HK-2 (cell line): ENCODE measurements around the gene RHCG.
"Not testable (repeated sequence)": the region's sequence is repeated elsewhere in the genome, so short reads cannot be mapped to it uniquely, and the experiment has no call there.

Experiments used
- DNase-seq: peaks from one replicate; pipeline ENCODE4 v3.0.0-alpha.2; 2018; ENCODE audit not compliant: unreplicated experiment

The RHCG gene

DNA sequence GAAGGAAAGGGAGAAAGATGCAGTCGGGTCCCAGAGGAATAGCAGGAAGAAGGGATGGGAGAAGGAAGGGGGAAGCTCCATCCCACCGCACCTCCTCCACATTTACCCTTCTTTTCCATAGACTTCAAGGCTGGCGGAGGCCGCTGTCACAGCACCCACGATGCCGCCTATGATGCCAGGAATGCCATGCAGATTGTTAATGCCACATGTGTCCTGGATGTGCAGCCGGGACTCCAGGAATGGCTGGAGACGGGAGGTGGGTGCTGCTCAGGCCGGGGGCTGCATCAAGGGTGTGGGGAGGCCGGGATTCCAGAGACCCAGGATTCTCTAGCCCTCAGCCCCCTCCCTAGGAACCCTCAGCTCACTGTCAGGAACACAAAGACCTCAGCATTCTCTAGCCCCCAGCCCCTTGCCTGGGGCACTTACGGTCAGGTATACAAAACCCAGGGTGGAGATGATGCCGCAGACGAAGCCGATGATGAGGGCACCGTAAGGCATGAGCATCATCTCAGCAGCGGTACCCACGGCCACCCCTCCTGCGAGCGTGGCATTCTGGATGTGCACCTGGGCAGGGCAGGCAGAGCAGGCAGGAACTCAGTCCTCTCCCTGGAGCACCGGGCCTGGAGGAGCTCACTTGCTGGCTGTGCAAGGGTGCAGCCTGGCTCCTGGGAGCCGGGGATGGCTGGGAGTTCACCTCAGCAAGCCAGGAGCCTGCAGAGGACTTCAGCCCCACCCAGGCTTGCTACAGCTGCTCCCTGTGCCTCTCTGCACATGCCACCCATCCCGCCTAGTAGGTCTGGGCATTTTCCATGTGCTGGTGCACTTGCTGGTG lies 18.8 kb downstream of the RHCG start:
- DNase-seq = no peak

DNA sequence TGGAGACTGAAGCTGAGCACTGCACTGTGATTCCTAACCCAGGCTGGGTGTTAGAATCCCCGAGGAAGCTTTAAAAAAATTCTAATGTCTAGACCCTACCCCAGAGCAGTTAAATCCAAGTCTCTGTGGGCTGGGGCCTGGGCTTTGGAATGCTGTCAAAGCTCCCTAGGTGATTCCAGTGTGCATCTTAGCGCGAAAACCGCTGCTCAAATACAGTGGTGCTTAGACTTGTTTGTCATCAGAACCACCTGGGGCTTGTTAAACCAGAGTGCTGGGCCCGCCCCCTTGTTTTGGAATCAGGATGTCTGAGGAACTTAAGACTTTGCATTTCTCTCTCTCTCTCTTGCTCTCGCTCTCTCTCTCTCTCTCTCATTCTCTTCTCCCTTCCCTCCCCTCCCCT lies 20.7 kb downstream of the RHCG start:
- DNase-seq = no peak

DNA sequence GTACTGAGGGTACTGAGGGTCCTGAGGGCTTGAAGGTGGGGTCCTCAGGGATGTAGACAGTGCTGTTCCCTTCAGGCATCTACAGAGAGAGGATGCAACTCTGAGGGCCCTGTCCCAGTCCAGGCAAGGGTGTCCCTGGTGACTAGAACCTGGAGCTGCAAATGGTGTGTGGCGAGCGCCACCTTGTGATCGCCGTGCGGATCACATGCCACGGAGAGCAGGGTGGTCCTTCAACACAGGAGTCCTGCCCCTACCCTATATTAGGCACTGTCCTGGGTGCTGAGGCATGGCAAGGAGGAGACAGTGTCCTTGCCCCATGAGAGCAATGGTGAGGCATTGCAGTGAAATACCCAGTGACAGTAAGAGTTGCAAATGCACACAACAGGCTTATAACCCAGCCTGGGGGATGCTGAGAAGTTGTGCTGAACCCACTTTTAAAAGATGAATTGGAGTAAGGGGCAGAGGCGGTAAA lies 23.6 kb downstream of the RHCG start:
- peak; percentile 59 for DNase-seq

DNA sequence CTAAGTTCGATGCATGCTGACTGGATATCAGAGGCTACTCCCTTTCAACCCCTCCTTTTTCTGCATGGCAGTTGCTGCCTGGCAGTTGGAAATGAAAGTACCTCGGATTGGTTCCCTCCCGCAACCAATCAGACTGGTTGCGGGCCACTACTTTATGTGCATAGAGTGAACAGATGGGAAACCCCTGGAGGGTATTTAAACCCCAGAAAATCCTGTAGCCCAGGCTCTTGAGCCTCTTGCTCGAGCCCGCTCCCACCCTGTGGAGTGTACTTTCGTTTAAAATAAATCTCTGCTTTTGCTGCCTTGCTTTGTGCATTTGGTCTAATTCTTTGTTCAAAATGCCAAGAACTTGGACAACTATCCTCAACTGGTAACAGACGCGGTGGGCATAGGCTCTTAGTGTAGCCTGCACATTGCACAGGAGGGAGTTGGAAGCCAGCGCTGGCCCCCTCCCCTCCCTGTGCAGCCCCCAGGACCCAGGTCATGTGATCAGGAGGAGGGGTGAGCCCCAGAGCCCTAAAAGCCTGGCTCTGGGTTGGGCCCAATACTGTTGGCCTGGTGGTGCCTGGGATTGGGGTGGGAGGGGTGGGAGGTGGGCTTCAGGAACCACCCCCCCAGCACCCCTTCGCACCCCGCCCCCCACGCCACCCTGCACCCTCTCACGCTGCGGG lies 26.8 kb downstream of the RHCG start:
- no peak for DNase-seq

DNA sequence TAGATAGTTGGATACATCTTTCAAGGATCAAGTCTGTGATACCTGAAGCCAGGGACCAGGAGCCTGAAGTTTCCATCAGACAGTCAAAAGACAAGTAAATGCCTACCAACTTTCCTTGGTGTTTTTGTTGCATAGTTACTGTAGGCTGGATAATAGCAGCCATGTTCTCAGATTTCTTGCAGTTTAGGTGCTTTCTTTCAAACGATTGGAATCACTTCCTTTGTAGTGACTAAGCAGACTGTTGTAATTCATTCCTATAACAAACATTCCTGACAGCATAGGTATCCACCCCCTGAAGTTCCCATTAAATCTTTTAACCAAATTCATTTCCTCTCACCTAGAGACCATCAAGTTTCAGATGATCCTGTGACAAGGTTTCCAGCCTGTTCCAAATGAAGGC lies 27.6 kb downstream of the RHCG start:
- DNase-seq = not testable (repeated sequence)

DNA sequence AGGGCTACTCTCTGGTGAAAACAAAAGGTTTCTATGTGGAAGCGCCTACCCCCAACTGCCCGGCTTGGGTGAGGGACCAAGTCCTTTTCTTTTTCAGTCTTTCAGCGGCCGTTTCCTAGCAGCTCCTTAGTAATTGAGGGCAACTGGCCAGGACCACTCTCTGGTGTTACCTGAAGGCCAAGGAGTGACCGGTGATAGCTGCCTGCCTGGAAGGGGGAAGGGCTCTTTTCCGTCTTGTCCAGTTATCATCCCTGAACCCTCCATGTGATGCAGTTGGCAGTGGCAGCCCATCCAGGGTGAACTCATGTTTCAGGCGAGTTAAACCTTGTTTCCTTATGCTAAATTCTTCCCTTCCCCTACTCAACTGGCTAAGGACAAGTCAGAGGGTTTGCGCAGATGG lies 33.3 kb downstream of the RHCG start:
- no peak for DNase-seq

DNA sequence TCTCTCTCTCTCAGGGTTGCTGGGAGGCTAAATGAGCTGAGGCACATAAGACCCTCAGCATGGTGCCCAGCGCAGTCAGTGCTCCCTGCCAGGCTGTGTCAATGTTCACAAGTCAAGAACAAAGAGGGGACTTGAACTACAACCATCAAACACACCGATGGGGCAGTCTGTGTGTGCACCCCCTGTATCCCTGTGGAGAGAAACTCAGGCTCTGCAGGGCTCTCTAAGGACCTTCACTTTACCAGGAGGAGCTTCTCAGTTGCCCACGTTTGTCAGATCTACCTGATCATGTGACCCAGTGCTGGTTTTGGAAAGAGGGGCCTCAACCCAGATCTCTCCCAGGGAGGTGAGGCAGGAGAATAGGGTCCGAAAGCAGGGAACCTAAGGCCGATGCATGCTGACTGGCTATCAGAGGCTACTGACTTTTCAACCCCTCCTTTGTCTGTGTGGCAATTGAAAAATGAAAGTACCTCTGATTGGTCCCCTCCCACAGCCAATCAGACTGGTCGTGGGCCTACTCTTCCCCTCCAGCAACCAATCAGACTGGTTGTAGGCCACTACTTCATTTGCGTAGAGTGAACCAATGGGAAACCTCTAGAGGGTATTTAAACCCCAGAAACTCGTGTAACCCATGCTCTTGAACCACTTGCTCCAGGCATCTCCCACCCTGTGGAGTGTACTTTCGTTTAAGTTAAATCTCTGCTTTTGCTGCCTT lies 34.0 kb downstream of the RHCG start:
- DNase-seq = no peak

DNA sequence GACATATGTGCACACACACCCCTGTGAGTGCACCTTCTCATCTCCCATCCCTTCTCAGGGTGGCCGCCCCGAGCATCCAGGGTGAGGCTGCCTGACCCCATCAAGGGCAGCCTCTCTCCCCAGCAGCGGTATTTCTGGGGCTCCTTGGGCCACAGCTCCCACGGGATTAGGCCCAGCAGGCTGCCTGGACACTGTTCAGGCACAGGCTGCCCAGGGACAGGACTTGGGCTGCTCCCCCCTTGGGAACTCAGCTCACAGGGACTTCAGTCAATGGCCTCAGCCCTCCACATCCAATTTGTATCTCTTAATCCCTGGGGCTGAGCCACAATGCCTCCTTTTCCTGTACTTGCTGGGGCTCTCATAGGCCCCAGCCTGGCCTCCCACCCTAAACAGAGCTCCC lies 35.0 kb downstream of the RHCG start:
- DNase-seq = no peak

DNA sequence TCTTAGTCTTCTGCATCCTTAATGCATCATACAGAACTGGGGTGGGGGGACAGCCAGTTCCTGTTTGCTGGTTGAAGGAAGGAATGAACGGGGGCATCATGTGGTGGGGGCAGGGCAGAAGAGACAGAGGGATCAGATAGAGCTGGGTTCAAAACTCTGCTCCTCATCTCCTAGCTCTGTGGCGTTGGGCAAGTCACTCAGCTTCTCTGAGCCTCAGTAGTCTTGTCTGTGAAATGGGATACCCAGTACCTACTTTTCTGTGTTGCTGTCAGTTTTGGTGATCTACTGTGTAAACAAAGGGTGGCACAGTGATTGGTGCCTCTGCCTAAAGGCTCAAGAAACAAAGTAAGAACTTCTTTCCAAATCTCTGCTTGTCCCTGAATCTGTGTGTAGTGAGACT lies 36.3 kb downstream of the RHCG start:
- no peak for DNase-seq

DNA sequence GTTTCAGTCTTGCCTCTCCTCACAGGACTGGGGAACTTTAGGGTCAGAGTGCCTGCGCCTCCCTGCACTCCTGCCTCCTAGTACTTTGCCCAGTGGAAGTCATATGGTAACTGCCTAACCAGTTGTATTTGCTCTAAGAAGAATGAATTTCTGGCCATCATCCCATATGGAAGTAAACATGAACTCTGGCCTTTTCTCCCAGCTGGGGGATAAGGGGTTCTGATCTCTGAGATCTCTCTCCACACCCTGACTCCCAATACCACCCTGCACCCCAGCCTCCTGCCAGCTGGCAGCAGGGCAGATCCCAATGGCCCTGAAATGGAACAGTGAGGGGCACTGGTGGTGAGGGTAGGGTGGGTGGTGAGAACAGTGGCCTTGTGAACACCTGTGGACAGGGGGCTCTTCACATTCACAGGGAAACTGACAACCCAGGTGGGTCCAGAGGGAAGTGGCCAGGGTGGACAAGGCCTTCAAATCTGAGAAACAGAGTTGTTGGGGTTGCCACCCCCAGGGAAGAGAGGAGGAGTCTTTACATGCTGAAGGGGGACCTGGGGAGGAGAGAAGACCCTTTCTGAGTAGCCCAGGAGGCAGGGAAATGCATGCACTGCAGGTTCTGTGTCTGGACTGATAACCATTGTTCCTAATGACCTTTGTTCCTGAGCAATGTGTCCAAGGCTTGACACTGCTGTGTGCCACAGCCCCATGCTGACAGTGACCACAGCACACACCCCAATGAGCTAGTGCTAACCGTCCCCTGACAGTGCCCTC lies 36.9 kb downstream of the RHCG start:
- no peak for DNase-seq

DNA sequence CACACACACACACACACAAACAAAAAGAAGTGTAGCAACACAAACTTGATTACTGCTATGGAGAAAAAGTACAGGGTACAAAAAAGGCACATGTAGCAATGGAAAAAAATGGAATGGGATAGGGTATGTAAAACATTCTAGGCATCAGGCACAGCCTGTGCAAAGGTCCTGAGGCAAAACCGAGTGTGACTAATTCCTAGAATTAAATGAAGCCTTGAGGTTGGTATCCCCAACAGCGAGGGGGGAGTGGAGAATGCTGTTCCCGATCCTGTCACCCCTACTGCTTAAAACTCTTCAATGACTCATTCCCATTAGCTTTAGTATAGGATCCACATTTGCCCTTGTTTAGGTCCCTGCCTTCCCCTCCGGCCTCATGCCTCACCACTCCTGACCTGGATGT lies 37.9 kb downstream of the RHCG start:
- DNase-seq = no peak

DNA sequence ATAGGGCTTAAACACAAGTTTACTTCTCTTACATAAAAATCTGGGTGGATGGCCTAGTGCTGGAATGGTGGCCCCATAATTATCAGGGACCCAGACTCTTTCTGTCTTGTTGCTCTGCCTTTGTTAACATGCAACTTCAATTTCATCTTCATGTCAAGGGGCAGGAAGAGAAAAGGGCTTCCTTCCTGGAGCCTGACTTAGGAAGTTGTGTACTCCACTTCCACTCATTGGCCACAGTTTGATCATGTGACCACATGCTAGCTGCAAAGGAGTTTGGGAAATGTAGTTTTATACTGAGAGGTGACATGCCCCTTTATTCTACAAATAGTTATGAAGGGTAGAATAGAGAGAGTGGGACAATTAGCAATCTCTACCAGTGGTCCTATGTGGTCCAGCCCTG lies 39.3 kb downstream of the RHCG start:
- DNase-seq = no peak

DNA sequence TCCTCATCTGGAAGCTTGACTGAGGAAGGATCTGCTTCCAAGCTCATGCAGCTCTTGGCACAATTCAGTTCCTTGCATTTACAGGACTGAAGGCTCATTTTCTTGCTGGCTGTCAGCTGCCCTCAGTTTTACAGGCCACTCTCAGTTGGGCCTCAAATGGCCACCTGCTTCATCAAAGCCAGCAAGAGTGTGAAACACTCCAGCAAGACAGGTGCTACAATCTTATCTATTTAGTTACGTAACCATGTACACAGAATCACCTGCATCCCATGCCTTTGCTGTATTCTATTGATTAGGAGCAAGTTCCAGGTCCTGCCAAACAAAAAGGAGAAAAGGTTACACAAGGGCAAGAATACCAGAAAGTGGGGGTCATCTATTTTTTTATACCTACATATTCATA lies 40.8 kb downstream of the RHCG start:
- no peak for DNase-seq

DNA sequence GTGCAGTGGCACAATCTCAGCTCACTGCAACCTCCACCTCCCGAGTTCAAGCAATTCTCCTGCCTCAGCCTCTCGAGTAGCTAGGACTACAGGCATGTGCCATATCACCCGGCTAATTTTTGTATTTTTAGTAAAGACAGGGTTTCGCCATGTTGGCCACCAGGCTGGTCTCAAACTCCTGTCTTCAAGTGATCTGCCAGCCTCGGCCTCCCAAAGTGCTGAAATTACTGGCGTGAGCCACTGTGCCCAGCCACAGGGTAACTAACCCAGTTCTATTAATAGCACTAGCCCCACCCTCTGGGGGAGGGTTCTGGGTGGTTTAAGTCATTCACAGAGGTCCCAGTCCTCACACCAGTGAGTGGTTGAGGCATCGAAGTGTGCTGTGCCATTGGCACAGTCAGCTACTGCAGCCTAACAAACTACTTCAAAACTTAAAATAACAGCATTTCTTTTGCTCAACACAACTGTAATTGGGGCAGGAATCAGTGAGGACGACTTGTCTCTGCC lies 44.0 kb downstream of the RHCG start:
- DNase-seq = no peak

DNA sequence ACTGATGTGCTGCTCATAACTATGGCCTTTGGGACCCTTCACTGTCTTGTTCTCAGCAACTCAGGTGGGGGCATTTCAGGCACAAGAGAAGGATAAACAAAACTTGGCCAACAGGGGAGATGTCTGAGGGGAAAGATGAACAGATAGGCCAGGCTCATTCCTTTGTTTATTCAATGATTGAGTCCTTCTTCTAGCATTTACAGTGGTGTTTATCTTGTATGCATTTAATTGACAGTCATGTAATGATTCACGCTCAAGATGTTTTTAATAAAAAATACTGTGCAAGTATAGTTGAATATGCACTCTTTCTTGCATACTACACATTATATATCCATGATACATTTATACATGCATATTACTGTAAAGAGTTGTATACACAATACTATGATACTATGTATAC lies 44.5 kb downstream of the RHCG start:
- no peak for DNase-seq

DNA sequence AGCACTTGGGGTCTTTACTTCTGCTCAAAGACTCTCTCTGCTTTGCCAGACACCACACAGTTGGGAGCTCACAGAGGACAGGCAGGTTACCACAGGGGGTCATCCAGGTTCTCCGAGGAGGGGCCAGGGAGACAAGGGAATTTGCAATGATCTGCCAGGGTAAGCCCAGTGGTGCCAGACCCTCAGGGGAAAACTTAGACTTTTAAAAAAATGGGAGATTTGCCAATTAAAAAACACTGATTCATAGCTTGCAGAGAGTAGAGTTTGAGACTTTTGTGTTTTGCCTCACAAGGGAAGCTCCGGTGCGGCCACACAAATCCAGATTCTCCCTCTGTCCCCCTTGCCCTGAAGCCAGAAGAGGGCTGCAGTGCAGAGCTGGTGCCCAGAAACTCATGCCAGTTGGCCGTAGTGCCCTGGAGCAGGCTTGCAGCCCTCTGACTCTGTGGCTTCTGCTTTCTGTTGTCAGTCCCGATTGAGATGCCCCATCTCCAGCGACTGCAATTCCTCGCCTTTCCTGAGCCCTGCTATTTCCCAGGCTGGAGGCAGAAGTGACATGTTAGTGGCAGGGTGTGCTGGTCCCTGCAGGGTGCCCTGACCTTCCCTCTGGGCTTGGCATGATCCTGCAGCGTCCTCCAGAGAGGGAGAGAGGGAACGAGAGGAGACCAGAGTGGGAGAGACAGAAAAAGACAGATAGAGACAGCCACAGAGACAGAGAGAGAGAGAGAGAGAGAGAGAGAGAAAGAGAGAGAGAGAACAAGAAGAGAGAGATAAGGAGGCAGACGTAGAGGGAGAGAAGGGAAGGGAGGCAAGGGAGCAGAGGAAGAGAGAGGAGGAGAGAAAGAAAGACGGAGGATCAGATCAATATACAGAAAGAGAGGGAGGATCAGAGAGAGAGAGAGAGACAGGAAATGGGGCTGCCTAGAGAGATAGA lies 46.0 kb downstream of the RHCG start:
- DNase-seq = no peak

DNA sequence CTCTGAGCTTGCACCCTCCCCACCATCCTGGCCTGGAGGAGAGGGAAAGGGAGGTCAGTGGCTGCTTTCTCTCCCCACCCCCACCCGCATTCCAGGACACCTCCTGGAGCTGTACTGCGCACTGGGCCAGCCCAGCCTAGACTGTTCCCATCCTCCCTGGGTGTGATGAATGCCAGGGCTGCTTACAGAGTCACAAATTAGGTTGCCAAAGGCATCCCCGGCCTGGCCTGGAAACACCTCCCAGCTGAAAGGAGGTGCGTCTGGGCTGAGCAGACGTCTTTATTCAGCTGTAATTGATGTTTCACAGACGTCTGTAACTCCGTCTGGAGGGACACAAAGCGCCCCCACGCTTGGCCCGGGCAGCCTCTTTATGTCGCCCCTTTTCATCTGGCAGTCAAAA lies 47.6 kb downstream of the RHCG start:
- DNase-seq = no peak

DNA sequence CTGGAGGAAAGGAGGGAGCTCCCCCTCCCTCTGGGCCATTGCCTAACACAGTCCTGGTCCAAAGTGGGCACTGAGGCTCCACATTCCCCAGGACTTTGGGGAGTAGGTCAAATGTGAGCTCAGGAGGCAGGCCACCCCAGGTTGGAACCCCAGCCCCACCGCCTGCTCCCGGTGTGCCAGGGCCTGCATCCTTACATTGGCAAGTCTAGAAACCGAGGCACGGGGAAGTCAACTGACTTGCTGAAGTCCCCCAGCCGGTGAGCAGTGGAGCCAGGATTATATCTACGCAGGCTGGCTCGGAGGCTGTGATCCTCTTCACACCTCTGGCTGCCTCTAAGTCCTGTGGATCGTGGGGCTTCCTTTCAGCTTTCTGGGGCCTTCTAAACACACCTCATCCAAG lies 48.7 kb downstream of the RHCG start:
- DNase-seq = no peak

DNA sequence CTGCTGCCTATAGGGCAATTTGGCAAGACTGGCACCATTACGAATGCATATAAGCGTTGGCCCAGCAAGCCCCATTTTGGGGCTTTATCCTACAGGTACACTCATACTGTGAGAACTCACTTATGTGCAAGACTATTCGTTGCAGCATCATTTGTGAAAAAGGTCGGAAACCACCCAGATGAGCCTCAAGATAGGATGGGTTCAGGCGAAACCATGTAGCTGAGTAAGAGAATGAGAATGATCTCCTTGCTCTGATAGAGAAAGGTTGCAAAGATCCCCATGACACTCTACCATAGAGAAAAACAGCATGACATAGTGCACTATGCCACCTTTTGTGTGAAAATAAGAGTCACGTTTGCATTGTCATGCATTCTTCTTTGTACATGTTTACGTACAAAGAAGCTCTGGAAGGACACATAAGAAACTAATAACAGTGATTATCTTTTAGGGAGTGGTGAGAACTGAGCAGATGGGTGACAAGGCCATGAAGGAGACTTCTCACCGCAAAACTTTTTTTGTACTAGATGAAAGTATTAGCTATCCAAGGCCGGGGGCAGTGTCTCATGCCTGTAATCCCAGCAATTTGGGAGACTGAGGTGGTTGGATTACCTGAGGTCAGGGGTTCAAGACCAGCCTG lies 50.0 kb downstream of the RHCG start:
- DNase-seq = no peak

DNA sequence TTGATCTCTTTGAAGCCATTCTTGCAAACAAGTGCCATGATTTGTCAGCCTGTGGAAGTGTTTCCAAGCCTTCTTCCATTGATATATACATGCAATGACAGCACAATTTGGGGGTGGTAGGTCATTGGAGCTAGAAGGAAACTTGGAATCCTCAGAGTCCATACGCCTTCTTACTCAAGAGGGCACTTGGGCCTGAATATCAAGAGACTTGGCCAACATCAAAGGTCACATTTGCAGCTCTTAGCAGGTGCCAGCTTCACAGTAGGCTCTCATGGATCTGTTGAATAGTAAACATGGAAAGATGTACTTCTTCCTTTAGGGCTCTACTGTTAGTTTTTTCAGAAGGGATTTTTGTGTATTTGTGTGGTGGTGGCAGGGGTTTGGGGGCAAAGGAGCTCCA lies 50.9 kb downstream of the RHCG start:
- no peak for DNase-seq
